ENCODE results near the gene ZNF385C. TPM values are rescaled to one million over a fixed set of nuclear protein-coding genes. Genes with fewer than 3 reads are reported as not detected.

ZNF385C gene
- total RNA-seq, 4 donors from 2014 or later, result not detected

DNA sequence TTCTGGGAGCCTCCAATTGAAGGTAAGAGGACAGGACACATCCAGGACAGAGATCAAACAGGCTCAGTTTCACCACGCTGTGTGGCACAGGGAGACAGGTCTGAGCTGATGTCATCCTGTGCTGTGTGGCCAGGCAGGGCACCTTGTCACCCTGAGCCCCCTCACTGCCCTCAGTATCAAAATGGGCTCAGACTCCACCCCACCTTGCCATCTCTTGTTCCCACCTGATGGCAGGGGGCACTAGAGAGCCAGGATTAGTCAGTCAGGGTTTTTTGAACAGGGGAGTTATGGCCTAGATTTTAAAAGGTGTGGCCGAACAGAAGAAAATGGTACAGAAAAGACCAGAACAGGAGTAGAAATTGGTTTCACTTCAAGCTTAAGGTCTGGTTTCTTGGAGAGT lies 20.3 kb upstream of the ZNF385C start:
- TF ChIP-seq, protein P1, sequence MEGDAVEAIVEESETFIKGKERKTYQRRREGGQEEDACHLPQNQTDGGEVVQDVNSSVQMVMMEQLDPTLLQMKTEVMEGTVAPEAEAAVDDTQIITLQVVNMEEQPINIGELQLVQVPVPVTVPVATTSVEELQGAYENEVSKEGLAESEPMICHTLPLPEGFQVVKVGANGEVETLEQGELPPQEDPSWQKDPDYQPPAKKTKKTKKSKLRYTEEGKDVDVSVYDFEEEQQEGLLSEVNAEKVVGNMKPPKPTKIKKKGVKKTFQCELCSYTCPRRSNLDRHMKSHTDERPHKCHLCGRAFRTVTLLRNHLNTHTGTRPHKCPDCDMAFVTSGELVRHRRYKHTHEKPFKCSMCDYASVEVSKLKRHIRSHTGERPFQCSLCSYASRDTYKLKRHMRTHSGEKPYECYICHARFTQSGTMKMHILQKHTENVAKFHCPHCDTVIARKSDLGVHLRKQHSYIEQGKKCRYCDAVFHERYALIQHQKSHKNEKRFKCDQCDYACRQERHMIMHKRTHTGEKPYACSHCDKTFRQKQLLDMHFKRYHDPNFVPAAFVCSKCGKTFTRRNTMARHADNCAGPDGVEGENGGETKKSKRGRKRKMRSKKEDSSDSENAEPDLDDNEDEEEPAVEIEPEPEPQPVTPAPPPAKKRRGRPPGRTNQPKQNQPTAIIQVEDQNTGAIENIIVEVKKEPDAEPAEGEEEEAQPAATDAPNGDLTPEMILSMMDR (IDR thresholded peaks at IDR 0.05), result peak in 1 of 4 experiments; percentile 33
- TF ChIP-seq POLR2A (IDR thresholded peaks at IDR 0.05) (no peak), POLR2AphosphoS5 (IDR thresholded peaks at IDR 0.05) (no peak), EP300 (IDR thresholded peaks at IDR 0.05) (no peak)
- no peak for ATAC-seq
- no peak overlapping the region for H3K27ac ChIP-seq
- peaks cover 0 to 58% (median 11%) of the 10 kb centered on the region in 3 donors for H3K4me1 ChIP-seq
- WGBS, 2 donors (ENCODE audit: low coverage in 1 of 2), result 50 to 70% methylated on average over 1 to 2 of the region's 2 CpGs
- H3K36me3 ChIP-seq, result peaks cover 0 to 51% of the 10 kb centered on the region in 2 donors
- H3K27me3 ChIP-seq, result no peaks in the 10 kb centered on the region
- H3K4me3 ChIP-seq, result no peak overlapping the region
- no peaks in the 10 kb centered on the region for H3K9me3 ChIP-seq

DNA sequence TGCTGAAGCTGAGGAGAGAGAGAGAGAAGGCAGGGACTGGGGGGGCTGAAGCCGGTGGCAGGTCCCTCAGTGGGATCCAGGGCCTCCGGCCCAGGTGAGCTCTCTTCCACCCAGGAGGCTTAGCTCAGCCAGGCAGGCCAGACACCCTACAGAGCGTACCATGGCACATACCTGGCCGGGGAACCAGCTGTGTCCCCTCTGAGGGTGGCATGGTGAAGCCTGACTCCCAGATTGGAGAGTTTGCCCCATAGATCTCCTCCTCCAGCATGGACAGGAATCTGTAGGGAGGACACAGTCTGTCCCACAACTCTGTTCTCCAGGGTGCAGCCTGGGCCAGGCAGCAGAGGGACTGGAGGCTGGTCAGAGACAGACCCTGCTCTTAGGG lies 19.8 kb upstream of the ZNF385C start:
- no peak overlapping the region for H3K27ac ChIP-seq
- peaks cover 0 to 53% of the 10 kb centered on the region in 2 donors for H3K36me3 ChIP-seq
- H3K4me3 ChIP-seq, result no peak overlapping the region
- no peaks in the 10 kb centered on the region for H3K27me3 ChIP-seq
- H3K4me1 ChIP-seq, result peaks cover 0 to 62% (median 12%) of the 10 kb centered on the region in 3 donors
- no peak for ATAC-seq
- WGBS, 2 donors (ENCODE audit: low coverage in 1 of 2), result 100% methylated on average over 2 of the region's 4 CpGs; no CpG with 5 or more reads in 1 of the 2 donors
- no peaks in the 10 kb centered on the region for H3K9me3 ChIP-seq
- TF ChIP-seq POLR2AphosphoS5 (IDR thresholded peaks at IDR 0.05), result no peak
- TF ChIP-seq EP300 (IDR thresholded peaks at IDR 0.05), result no peak

DNA sequence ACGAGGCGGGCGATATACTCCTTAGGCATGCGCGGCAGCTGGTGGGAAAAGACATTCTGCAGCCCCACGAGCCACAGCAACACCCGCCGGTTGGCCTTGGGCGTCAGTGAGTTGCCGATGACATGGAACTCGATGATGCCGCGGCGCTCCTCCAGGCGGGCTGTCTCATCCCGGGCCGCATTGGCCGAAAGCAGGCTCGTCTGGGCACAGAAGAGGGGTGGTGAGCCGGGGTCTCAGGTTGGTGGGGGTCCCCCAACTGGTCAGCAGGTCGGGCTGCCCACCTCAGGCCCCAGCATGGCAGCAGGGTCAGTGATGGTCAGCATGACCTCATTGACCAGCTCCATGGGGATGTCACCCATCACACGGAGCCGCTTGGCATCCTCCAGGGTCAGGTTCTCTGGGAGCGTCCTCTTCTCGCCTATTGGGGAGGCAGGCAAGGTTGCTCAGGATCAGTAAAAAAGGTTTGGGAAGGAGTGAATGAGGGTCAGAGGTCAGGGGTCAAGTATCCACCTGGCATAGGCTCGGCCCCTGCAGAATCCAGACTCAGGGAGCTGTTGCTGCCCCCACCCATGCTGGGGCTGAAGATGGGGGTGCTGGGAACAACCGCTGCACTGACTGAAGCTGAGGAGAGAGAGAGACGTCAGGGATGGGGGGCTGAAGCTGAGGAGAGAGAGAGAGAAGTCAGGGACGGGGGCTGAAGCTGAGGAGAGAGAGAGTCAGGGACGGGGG lies 19.3 kb upstream of the ZNF385C start:
- no peak overlapping the region for H3K27ac ChIP-seq
- peaks cover 0 to 53% of the 10 kb centered on the region in 2 donors for H3K36me3 ChIP-seq
- TF ChIP-seq EP300 (IDR thresholded peaks at IDR 0.05), result no peak
- TF ChIP-seq POLR2A (IDR thresholded peaks at IDR 0.05), result no peak
- TF ChIP-seq, protein P1 (IDR thresholded peaks at IDR 0.05), result no peak
- no peak for TF ChIP-seq POLR2AphosphoS5 (IDR thresholded peaks at IDR 0.05)
- H3K4me3 ChIP-seq, result no peak overlapping the region
- H3K4me1 ChIP-seq, result peaks cover 0 to 62% (median 17%) of the 10 kb centered on the region in 3 donors
- no peak for ATAC-seq
- no peaks in the 10 kb centered on the region for H3K9me3 ChIP-seq
- 47 to 79% methylated on average over 2 to 10 of the region's 30 CpGs for WGBS, 2 donors (ENCODE audit: low coverage in 1 of 2)
- H3K27me3 ChIP-seq, result no peaks in the 10 kb centered on the region

DNA sequence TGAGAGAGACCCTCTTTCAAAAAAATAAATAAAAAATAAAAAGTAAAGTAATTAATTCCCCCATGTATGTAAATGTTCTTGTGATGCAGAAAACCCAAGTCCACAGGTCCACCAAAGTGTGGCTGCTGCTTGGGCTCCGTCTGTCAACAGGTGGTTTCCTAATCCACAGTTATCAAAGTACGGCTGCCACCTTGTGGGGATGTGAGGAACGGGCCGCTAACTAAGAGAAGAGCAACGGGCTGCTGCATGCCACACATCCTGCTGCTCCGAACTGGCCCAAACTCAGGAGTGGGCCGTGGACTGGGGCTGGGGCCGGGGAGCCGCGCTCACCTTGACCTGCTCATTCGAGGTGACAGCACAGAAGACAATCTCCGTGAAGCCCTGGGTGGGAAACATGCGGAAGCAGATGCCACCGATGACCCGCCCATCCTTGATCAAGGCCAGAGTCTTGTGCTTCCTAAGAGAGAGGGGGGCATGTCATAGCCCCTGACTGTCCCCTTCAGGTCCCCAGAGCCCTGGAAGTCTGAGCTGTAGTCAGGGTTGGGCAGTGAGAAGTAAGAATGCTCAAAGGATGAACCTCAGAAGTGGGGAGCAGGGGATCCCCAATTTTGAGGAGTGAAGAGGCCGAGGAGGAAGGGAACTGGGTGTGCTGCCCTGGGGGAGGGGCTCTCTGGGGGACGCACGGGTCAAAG lies 18.6 kb upstream of the ZNF385C start:
- TF ChIP-seq, protein P1 (IDR thresholded peaks at IDR 0.05), result peak in 3 of 4 experiments; percentile 86 to 88 (median 87)
- no peak for TF ChIP-seq POLR2A (IDR thresholded peaks at IDR 0.05)
- no peak for TF ChIP-seq EP300 (IDR thresholded peaks at IDR 0.05)
- TF ChIP-seq POLR2AphosphoS5 (IDR thresholded peaks at IDR 0.05), result no peak
- H3K27me3 ChIP-seq, result no peaks in the 10 kb centered on the region
- no peaks in the 10 kb centered on the region for H3K9me3 ChIP-seq
- peak; percentile 22 for ATAC-seq
- H3K27ac ChIP-seq, result no peak overlapping the region
- 0 to 35% methylated on average over 7 to 10 of the region's 18 CpGs for WGBS, 2 donors (ENCODE audit: low coverage in 1 of 2)
- H3K4me3 ChIP-seq, result no peak overlapping the region
- H3K4me1 ChIP-seq, result peaks cover 0 to 57% (median 17%) of the 10 kb centered on the region in 3 donors
- H3K36me3 ChIP-seq, result peaks cover 0 to 53% of the 10 kb centered on the region in 2 donors

DNA sequence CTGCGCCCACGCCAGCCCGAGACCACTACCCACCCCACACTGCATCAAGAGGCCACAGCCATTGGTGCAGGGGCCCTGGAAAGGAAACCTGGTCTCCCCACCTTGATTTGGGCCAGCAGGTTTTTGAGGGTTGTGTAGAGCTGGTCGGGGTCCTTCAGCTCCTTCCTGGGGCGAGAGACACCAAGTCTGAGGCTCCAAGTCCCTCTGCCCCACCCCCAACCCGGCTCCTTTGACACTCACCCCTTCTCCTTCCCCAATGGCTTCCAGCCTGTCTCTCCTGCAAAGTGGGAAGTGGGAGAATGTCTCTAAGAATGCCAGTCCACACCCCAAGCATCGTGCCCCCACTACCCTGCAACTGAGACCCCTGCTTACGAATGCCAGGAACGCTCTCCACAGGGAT lies 15.8 kb upstream of the ZNF385C start:
- H3K36me3 ChIP-seq, result peaks cover 0 to 56% of the 10 kb centered on the region in 2 donors

More for the DNA sequence above, 15.8 kb upstream of the ZNF385C start:
- Histone ChIP-seq H3K27me3 (no peaks in the 10 kb centered on the region), H3K9me3 (no peaks in the 10 kb centered on the region), H3K4me1 (peaks cover 0 to 47% (median 15%) of the 10 kb centered on the region in 3 donors), H3K4me3 (no peak overlapping the region), H3K27ac (peak overlapping the region in 2 of 4 donors; percentile 91 to 93)
- 80% methylated on average over 1 of the region's 9 CpGs; no CpG with 5 or more reads in 1 of the 2 donors for WGBS, 2 donors (ENCODE audit: low coverage in 1 of 2)
- no peak for TF ChIP-seq POLR2A (IDR thresholded peaks at IDR 0.05)
- TF ChIP-seq POLR2AphosphoS5 (IDR thresholded peaks at IDR 0.05), result no peak
- no peak for TF ChIP-seq EP300 (IDR thresholded peaks at IDR 0.05)
- TF ChIP-seq, protein P1 (IDR thresholded peaks at IDR 0.05), result no peak
- ATAC-seq, result no peak
